GM18502 (cell line): Measurements from ENCODE around the gene FAM227A.
"Not testable (repeated sequence)": the region's sequence is repeated elsewhere in the genome, so short reads cannot be mapped to it uniquely, and the experiment has no call there.

Source experiments
- ATAC-seq: cut with Tn5 transposase; IDR thresholded peaks from one replicate; pipeline ENCODE4 v1.9.1; 2021; ENCODE audit warnings: mild to moderate bottlenecking; ENCODE audit not compliant: unreplicated experiment, poor library complexity

Gene FAM227A

DNA sequence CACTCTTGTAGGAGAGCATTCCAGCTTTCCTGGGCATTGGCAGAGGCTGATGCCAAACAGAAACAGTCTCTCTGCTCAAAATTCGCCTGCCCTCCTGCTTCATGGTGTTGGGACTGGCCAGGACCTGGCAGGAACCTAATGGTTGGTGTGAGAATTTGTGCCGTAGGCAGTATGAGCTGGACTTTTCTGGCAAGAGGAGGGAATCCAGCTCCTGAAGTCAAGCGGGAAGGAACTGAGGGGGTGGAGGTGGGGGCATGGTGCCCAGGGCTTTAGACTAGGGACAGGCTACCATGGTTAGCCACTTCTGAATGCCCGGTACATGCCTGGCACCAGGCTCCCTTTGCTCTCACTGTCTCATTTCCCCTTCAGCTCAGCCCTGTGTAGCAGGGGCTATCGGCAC, 18.7 kb upstream of the FAM227A start:
- no peak for ATAC-seq

DNA sequence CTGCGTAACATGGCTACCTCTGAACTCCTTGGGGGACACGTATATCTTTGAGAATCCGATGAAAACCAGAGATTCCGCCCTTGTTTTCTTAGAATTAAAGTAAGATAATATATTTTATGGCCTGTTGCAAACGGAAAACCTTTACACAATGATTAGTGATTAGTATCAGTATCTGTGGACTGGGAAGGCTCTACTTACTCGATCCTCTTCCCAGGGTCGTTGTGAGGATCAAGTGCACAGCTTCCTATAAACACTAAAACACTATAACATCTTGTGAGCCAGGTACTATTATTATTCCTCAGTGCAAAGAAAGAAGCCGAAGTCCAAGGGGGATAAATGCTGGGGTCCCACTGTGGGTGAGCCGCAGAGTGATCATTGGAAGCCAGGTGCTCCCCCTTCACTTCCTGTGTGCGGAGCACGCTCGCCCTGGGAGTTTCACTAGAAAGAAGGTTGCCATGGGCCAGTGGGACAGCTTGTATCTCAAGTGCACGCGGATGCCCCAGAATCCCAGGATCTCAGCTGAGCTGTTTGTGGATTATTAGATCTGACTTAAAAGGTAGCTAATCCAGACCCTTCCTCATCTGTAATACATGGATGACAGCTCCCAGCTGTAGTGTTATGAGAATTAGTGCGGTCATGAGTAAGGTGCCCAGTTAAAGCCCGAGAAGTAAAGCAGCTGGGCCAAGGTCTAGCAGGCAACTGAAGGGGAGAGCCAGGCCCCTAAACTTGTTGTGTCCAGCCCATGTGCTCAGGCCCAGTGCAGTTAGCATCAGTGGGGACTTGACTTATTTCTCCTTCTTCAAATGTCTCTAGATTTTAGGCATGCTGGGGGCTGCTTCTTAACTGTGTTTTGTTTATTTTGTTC, 1.1 kb upstream of the FAM227A start:
- no peak for ATAC-seq

DNA sequence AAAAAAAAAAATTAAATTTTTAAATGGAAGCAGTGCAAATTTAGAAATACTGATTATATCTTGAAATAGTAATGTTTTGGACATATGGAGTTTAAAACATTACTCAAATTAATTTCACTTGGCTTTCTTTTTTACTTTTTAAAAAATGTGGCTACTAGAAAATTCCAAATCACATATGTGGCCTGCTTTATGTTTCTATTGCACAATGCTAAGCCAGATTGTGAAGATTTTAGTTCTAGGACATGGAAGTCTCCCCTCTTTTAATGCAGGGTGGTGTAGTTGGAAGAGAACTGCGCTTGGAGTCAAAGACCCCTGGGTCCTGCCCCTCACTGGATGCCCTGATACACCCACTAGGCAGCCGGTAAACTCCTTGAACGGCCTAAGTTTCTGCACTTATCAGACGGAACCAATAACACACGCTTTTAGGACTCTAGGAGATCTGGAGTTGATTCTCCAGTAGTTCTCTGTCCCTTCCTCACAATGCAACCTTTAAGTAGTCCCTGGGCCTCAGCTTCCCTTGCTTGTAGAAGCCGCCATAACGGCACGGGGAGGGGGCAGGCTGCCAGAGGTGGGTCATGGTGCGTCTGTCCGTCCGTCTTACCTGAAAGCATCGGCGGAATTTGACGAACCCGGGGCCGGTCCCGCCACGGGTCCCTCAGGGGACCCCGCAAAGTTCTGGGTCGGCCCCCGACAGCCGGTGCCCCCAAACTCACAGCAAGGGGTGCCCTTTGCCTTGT, 505 bp downstream of the FAM227A start:
- ATAC-seq, result no peak

DNA sequence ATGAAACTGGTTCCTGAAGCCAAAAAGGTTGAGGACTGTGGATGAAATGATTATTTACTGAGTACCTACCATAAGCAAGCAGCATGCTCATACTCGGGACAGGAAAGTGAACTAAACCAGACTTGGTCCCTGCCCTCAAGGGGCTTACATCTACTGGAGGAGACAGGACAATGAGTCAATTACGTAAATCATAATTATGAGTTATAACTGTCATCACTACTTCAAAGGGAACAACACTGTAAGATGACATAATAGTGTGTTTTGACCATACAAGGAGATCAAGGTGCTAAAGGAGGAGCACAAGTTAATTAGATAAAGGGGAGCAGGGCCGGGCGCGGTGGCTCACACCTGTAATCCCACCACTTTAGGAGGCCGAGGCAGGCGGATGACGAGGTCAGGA, 2.5 kb downstream of the FAM227A start:
- no peak for ATAC-seq

DNA sequence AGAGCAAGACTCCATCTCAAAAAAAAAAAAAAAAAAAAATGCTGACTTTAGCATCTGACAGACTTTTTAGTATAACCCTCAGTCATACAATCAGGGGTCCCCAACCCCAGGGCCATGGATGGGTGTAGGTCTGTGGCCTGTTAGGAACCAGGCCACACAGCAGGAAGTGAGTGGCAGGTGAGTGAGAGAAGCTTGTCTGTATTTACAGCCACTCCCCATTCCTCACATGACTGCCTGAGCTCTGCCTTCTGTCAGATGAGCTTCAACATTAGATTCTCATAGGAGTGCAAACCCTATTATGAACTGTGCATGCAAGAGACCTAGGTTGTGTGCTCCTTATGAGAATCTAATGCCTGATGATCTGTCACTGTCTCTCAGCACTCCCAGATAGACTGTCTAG, 3.3 kb downstream of the FAM227A start:
- ATAC-seq, result no peak

DNA sequence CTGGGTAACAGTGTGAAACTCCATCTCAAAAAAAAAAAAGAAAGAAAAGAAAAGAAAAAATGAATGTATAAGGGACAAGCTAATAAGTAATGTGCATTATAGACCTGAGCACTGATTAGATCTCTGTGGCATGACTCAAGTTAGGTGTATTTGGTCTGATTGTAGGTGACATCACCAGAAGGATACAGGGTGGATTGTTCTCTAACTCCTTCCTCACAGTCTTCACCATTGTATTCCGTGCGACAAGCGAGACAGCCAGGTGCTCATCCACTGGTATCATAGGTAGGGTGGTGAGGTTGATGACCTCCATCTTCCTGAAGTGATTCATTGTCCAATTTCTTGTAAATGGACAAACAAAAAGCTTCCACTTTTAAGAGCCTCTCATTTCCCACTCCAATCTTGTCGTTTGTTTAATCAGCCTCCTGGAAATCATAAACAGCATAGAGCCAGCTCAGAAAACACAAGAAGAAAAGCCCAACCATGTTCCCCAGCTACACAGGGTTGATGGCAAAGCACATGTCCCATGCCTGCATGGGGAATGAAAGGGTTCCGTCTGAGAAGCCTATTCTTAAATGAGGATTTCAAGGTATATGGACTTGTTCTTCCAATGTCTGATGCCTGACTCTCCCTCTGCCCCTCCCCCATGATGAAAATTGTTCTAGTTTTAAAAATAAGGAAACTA, 6.2 kb downstream of the FAM227A start:
- ATAC-seq, result no peak

DNA sequence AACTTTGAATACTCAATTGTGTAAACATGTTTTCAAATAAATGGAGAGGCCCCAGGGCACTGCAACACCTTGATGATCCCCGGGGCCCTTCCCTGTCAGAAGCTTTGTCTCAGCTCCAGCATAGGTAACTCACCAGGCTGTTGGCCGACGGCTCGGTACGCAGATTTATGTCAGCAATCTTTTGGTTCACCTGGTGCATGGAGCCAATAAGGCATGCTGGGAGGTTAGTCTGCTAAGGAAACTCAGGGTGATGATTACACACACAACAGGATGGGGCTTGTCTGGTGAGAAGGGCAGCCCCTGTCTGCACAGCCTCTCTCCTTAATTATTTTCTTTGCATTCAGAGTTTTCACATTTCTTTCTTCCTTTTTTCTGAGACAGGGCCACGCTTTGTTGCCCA, 10.8 kb downstream of the FAM227A start:
- ATAC-seq, result no peak

DNA sequence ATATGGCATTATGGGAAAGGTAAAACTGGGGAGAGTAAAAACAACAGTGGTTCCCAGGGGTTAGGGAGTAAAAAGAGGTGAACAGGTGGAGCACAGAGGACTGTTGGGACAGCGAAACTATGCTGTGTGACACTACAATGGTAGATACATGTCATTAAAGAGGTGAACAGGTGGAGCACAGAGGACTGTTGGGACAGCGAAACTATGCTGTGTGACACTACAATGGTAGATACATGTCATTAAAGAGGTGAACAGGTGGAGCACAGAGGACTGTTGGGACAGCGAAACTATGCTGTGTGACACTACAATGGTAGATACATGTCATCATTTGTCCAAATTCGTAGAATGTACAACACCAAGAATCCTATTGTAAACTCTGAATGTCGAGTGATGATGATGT, 11.9 kb downstream of the FAM227A start:
- ATAC-seq, result not testable (repeated sequence)

DNA sequence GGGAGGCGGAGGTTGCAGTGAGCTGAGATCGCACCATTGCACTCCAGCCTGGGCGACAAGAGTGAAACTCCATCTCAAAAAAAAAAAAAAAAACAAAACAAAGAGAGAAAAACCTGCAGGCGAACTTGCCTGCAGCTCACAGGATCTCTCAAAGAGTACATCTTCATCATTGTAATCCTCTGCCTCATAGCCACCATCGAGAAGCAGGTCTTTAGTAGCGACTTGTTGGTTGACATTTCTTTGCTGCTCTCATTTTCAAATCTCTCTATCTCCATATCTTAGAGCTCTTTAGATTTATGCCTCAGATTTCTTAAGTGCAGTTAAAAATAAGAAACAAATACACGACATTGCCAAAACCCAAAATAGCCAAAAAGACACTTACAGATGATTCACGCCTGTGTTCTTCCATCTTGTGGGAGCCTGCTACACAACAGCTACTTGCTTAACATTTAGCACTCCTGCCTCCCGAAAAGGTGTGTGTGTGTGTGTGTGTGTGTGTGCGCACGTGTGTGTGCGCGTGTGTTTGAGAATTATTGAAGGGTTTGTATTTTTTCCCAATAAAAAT, 14.6 kb downstream of the FAM227A start:
- no peak for ATAC-seq

DNA sequence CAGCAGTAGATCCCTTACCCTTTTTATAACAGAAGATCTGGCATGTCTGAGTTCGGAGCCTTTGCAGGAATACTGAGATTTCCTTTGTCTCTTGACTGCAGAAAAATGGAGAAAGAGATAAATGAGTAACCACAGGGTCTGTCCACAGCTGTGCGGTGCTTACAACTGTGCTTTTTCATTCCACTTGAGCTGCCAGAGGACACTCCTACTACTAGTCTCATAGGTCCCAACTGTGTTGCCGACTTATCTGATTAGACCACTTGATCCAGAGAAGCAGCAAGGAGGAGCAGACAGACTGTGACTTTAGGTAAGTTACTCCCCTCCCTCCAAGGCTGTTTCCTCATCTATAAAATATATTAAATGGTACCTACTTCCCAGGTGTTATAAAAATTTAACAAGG, 17.5 kb downstream of the FAM227A start:
- no peak for ATAC-seq

DNA sequence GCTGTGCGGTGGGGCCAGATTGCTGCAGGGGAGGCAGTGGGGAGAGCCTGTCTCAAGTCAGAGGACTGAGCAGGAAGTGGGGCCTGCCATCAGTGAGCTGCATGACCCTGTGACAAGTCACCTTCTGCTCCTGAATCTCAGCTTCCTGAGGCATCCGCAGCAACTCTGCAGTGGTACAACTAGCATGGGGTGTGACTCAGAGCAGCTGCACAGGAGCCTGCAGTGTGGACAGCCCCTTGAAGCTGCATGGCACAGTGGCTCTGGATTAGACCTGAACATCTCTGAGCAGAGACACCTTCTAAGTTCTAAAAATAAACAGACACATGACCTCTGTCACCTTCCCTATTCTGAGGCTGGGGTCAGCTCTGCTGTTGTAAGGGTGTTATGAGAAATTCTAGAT, 18.0 kb downstream of the FAM227A start:
- no peak for ATAC-seq

DNA sequence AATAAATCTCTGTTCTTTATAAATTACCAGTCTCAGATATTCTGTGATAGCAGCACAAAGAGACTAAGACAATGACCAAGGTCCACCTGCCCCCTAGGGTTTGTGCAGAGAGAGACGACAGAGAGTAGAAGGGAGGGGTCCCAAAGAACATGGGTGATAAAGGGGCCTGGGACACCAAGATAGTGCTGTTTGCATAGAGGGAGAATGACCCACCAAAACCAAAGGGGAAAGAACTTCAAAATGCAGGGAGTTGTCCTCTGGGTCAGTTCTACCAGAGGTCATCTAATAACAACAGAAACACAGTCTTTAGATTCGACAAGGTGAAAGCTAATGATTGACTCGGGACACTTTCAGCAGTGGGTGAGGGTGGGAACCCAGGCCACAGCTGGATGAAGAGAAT, 23.7 kb downstream of the FAM227A start:
- no peak for ATAC-seq

DNA sequence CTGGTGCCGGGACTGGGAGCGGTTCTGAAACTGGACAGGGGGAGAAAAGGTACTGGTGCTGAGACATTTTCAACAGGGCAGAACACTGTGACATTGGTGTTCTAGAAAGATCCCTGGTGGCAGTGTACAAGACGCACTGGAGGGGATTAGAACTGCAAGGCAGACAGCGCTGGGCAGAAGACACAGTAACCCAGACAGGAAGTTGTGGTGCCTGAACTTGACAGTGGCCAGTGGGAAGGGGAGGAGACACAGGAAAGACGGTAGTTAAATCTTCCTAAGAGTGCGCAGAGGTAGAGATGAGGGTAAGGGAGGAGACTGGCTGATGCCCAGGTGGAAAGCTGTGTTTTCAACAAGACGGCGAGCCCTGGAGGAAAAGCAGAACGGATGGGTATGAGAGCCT, 24.5 kb downstream of the FAM227A start:
- ATAC-seq, result no peak

DNA sequence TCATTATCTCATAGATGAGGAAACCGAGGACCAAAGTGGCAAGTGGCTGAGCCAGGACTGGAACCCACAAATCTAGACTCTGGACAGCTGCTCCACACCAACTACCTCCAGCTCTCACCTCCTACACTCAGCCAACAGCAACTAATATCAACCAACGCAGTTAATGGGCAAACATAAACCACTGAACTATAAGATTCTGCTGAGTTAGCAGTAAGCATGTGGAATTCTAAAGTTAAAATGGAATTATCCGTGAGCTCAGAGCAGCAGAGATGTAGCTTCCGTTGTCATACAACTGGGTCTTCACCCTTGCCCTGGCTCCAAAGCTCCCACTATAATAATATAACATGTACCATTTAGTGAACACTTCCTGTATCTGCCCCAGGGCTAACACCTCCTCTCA, 27.1 kb downstream of the FAM227A start:
- no peak for ATAC-seq

DNA sequence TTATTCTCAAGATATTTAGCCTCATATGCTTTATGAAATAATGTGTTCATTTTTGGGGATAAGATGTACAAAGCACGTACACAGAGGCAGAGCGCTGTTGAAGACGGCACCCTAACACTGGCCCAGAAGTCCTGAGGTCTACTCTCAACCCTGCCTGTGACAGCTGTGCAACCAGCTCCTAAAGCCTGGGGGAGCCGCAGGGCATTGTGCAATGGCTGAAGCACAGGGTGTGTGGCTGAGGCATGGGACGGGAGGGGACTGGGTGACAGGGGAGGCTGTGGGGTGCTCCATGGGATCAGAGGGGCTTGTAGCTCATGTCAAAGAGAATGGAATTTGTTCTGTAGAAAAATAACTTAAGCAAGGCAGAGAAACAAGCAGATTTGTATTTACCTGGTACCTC, 27.7 kb downstream of the FAM227A start:
- ATAC-seq, result no peak

DNA sequence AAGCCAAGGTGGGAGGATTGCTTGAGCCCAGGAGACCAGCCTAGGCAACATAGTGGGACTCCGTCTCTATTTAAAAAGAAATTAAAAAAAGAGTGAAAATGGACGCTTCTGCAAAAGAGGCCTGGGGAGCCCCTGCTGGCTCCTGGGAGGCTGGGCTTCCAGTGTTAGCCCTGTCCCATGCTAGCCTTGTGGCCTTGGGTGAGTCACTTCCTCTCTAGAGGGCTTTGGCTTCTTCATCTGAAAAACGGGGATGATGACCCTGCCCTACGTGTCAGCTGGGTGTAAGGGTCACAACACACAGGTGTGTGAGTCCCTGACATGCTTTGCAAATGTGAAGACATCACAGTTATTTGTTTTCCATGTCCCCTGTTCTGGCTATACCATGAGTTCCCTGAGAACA, 32.8 kb downstream of the FAM227A start:
- ATAC-seq, result no peak

DNA sequence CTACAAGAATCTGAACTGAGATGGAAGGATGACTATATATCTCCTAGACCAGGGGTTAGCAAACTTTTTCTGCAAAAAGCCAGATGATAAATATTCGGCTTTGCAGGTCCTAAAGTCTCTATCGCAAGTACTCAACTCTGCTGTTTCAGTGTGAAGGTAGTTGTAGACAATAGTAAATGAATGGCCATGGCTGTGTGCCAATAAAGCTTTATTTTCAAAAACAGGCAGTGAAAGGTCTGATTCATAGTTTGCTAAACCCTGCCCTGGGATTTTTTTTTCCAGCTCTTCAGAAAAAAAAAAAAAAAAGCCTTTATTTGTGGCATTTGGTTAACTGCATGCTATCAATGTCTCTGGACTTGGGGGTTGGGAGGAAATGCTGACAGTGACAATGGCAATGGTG, 37.5 kb downstream of the FAM227A start:
- ATAC-seq, result no peak

DNA sequence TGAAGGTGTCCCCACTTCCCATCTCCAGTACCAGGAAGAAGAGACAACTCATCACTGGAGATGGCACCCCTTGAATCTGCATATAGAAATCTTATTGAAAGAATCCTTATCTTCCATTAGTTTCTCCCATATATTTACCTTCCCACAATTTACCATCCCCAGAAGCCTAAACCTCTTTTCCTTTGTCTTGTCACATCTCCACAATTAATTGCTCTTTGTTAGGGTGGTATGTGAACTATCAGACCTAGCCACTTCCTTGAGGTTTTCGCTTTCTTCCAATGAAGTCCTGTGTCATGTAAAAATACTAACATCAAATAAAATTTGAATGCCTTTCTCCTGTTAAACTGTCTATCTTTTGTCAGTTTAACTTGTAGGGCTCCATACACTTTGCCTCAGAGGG, 37.9 kb downstream of the FAM227A start:
- no peak for ATAC-seq

DNA sequence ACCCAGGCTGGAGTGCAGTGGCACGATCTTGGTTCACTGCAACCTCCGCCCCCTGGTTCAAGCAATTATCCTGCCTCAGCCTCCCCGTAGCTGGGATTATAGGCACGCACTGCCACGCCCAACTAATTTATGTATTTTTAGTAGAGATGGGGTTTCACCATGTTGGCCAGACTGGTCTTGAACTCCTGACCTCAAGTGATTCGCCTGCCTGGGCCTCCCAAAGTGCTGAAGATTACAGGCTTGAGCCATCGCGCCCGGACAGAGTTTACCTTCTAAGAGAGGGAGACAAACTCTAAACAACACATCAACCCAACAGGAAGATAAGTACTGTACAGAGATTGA, 41.2 kb downstream of the FAM227A start:
- not testable (repeated sequence) for ATAC-seq

DNA sequence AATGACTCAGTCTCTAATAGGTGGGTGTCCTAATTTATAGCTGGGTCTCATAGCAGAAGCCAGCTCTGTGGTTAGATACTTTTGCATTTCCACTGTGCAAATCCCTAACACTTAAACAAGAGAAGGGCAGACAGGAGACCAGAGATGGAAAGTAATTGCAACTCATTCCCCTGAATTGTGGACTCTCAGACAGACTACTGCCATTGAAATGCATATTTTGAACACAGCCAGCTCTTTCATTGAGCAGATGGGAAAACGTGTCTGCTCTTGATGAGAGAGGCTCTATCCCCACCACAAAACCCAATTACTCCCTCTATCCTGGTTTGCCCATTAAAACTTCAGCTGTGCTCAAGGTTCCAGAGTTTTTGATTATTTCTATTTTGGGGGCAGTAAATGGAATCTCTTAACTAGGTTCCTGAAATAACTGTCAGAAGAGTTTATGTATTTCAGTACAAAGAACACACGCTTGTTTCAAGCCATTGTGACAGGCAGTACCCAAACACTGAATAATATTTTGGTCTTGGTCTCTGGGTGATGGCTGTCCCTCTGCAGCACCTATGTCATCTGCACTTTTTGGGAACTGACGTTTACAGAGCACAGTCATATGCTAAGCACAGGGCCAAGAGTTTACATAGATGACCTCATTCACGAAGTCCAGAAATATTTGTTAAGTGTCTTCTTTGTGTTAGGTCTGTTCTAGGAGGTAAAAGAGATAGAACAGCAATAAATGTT, 41.7 kb downstream of the FAM227A start:
- no peak for ATAC-seq
